ENCODE measurements around the gene MROH7.

GRCh38 chr1:54705153-54705552, 63.6 kb downstream of the MROH7 start:
- TF ChIP-seq CTCF (conservative IDR thresholded peaks at IDR 0.05; ENCODE audit: low read depth, low read length): no peak
- TF ChIP-seq EZH2 (IDR thresholded peaks at IDR 0.05; ENCODE audit: low read length, unreplicated experiment): no peak
- no peak for TF ChIP-seq EZH2phosphoT487 (IDR thresholded peaks at IDR 0.05; ENCODE audit: borderline replicate concordance, low read length)
